Omental fat pad (tissue), 4 donors: Measurements from ENCODE around the gene SMIM38. TPM values are rescaled to one million over a fixed set of nuclear protein-coding genes. Genes with fewer than 3 reads are reported as not detected.

ENCODE experiments used
- ATAC-seq: fragments of 150-250 bp; one replicate; pipeline ENCODE4 v1.9.1; 2016; ENCODE audit warnings: mild to moderate bottlenecking, moderate library complexity; ENCODE audit not compliant: low FRiP score
- DNase-seq: peaks from one replicate; pipeline ENCODE4 v3.0.0-alpha.2; 2019; ENCODE audit warnings: low spot score
- CTCF ChIP-seq, 3 donors: fragments of 450-650 bp; IDR thresholded peaks; one replicate each; pipeline ENCODE4 v1.5.1; 2016 to 2017; ENCODE audit warnings: antibody characterized with exemption in 3 of 3, mild to moderate bottlenecking in 3 of 3, moderate library complexity in 2 of 3
- total RNA-seq, 4 donors: library from RNA; depleted of rRNA; stranded (reverse); fragments of >200 nt; gene quantifications; one replicate each; pipeline ENCODE4 v1.1.0, GENCODE V29; 2016

SMIM38 gene
- total RNA-seq, 4 donors from 2014 or later = 0.69 to 1.6 (median 0.85) TPM

- no peak for TF ChIP-seq CTCF (IDR thresholded peaks at IDR 0.05)
- DNase-seq (no peak), ATAC-seq (no peak)
Measured at GRCh38 chr11:69203901-69204245, 48.1 kb downstream of the SMIM38 start.

GRCh38 chr11:69204246-69204940 is 48.7 kb downstream of the SMIM38 start:
- DNase-seq (no peak), ATAC-seq (no peak)
- TF ChIP-seq CTCF (IDR thresholded peaks at IDR 0.05) = no peak

- no peak for TF ChIP-seq CTCF (IDR thresholded peaks at IDR 0.05)
- DNase-seq (no peak), ATAC-seq (no peak)
Measured at GRCh38 chr11:69204941-69205742, 49.4 kb downstream of the SMIM38 start.

Other genes with a start within 250 kb of the SMIM38 start
- gene MRGPRD, start 174.9 kb upstream of the SMIM38 start, total RNA-seq = not detected
- 10 to 100 TPM; 27.8 to 59.4 (median 54.5) TPM for gene MRGPRF, start 142.7 kb upstream of the SMIM38 start, total RNA-seq
- gene TPCN2, start 107.0 kb upstream of the SMIM38 start, total RNA-seq = 10 to 100 TPM; 11.8 to 23.3 (median 15.4) TPM
- gene MYEOV, start 138.2 kb downstream of the SMIM38 start, total RNA-seq = 1 to 10 TPM in 1 of 4 donors, under 1 TPM in 3; 0.65 to 8.9 (median 0.83) TPM